Hepatocyte (in vitro differentiated cells): ENCODE measurements around the gene TSHZ1.

Experiments
- EZH2 ChIP-seq: fragments of 200-600 bp; sonication (generic); IDR thresholded peaks from 2 replicates; pipeline ENCODE4 v1.6.1; 2016; ENCODE audit warnings: antibody characterized with exemption, mild to moderate bottlenecking, borderline replicate concordance
- TF ChIP-seq, protein P1 (sequence below): fragments of 200-600 bp; sonication (generic); IDR thresholded peaks from 2 replicates; pipeline ENCODE4 v1.5.1; 2016; ENCODE audit warnings: antibody characterized with exemption, mild to moderate bottlenecking; ENCODE audit not compliant: poor library complexity

DNA sequence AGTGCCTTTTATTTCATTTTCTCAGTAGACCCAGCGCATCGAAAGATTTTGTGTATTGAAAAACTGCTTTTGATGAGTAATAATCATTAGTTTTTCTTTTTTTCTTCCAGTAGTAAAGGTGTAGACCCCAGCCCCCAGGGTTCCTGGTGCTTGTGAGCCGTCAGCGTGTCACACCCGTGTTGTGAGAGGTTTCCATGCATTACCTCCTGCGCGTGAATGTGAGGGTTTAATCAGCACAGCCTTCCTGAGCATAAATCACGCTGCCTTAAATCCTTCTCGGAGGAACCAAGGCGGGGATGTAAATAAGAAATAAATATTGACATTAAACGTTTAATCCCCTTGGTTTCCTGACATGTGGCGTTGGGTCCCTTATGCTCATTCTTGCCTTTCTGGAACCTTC lies 24.3 kb downstream of the TSHZ1 start:
- TF ChIP-seq, protein P1, sequence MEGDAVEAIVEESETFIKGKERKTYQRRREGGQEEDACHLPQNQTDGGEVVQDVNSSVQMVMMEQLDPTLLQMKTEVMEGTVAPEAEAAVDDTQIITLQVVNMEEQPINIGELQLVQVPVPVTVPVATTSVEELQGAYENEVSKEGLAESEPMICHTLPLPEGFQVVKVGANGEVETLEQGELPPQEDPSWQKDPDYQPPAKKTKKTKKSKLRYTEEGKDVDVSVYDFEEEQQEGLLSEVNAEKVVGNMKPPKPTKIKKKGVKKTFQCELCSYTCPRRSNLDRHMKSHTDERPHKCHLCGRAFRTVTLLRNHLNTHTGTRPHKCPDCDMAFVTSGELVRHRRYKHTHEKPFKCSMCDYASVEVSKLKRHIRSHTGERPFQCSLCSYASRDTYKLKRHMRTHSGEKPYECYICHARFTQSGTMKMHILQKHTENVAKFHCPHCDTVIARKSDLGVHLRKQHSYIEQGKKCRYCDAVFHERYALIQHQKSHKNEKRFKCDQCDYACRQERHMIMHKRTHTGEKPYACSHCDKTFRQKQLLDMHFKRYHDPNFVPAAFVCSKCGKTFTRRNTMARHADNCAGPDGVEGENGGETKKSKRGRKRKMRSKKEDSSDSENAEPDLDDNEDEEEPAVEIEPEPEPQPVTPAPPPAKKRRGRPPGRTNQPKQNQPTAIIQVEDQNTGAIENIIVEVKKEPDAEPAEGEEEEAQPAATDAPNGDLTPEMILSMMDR: no peak
- TF ChIP-seq EZH2: no peak
